ENCODE measurements around the gene EPHB2. TPM values are rescaled to one million over a fixed set of nuclear protein-coding genes. Genes with fewer than 3 reads are reported as not detected.

EPHB2 gene
- total and polyA plus RNA-seq, 2 of the 13 experiments (the other 11 are each of a cell fraction or from before 2014, with no cell fraction given): 0.03 to 0.11 TPM

GRCh38 chr1:22917989-22918388 is 207.3 kb downstream of the EPHB2 start:
- Histone ChIP-seq H3K4me1 (ENCODE audit: insufficient read depth, low read length) (no peaks in the 10 kb centered on the region), H3K4me3 (replicated peaks in 1 of 3; ENCODE audit: insufficient read depth in 1 of 3, low read depth in 2 of 3, low read length in 3 of 3) (no peak overlapping the region), H3K4me2 (ENCODE audit: low read depth, low read length) (no peak overlapping the region), H3K27me3 (ENCODE audit: control insufficient read depth in 1 of 2, insufficient read depth in 2 of 2, low read length in 2 of 2) (peaks cover 2 to 26% of the 10 kb centered on the region in 2 experiments; a peak in 2 of 5 replicates), H3K36me3 (replicated peaks in 1 of 2; ENCODE audit: control insufficient read depth in 1 of 2, insufficient read depth in 2 of 2, low read length in 2 of 2) (no peaks in the 10 kb centered on the region), H3K9me3 (ENCODE audit: low read length) (no peaks in the 10 kb centered on the region), H4K20me1 (ENCODE audit: insufficient read depth, low read length) (no peaks in the 10 kb centered on the region), H3K9ac (ENCODE audit: insufficient read depth, low read depth, low read length) (no peak overlapping the region), H3K79me2 (ENCODE audit: insufficient read depth, low read length) (no peaks in the 10 kb centered on the region), H2AFZ (ENCODE audit: low read length) (no peak overlapping the region), H3K27ac (ENCODE audit: extremely low read length, insufficient read depth, low read length) (no peak overlapping the region)
- intact Hi-C loops (cut with micrococcal nuclease; ENCODE audit: unreplicated experiment) (no loop called here), in situ Hi-C loops (cut with HindIII; ENCODE audit: extremely low pct_ligation_motif_present, low pct_unique_long_range_greater_than_20kb) (no loop called here)
- DNase-seq (ENCODE audit: low spot score): no peak
- BruUV-seq (replicated peaks): no TSS peak
- FAIRE-seq: no peak
- no peak for ATAC-seq
- WGBS (ENCODE audit: low lambda C conversion rate): 9% methylated on average over 1 of the region's 5 CpGs
- POLR2A ChIA-PET: no interaction called here
- CTCF ChIA-PET (ENCODE audit: low intra/inter-chr PET ratio, low total read pairs): no interaction called here
- TF ChIP-seq ZNF597 (CRISPR knock-in tag; IDR thresholded peaks at IDR 0.05) (no peak), ARNTL (CRISPR knock-in tag; IDR thresholded peaks at IDR 0.05) (no peak), ZHX2 (IDR thresholded peaks at IDR 0.05; ENCODE audit: low read depth) (no peak), ZHX2 (CRISPR knock-in tag; IDR thresholded peaks at IDR 0.05; ENCODE audit: borderline replicate concordance) (no peak), GLMP (CRISPR knock-in tag; IDR thresholded peaks at IDR 0.05; ENCODE audit: borderline replicate concordance) (no peak), ZNF224 (CRISPR knock-in tag; IDR thresholded peaks at IDR 0.05) (no peak), GZF1 (CRISPR knock-in tag; IDR thresholded peaks at IDR 0.05) (no peak), ZBTB4 (CRISPR knock-in tag; IDR thresholded peaks at IDR 0.05; ENCODE audit: borderline replicate concordance) (no peak), MLXIP (CRISPR knock-in tag; IDR thresholded peaks at IDR 0.05; ENCODE audit: borderline replicate concordance) (no peak)

Measured in HepG2 (cell line).